HK-2 (cell line): ENCODE measurements around the gene NTN1.
A peak's percentile ranks its signal among the peaks of the same experiment; 100 is the strongest.

Source experiments
- DNase-seq: peaks from one replicate; pipeline ENCODE4 v3.0.0-alpha.2; 2018; ENCODE audit not compliant: unreplicated experiment

Gene NTN1

GRCh38 chr17:9271989-9272388 is 250.7 kb downstream of the NTN1 start:
- DNase-seq: no peak

- DNase-seq: no peak
Measured at GRCh38 chr17:9272501-9273200, 251.3 kb downstream of the NTN1 start.

GRCh38 chr17:9273428-9274391 is 252.4 kb downstream of the NTN1 start:
- DNase-seq: no peak

- DNase-seq: no peak
Measured at GRCh38 chr17:9274973-9275372, 253.7 kb downstream of the NTN1 start.

- no peak for DNase-seq
Measured at GRCh38 chr17:9279893-9280292, 258.6 kb downstream of the NTN1 start.

- DNase-seq: no peak
Measured at GRCh38 chr17:9283909-9284308, 262.6 kb downstream of the NTN1 start.

GRCh38 chr17:9284884-9285283 is 263.6 kb downstream of the NTN1 start:
- no peak for DNase-seq

GRCh38 chr17:9285602-9286427 is 264.5 kb downstream of the NTN1 start:
- no peak for DNase-seq

- DNase-seq: no peak
Measured at GRCh38 chr17:9286434-9286833, 265.1 kb downstream of the NTN1 start.

GRCh38 chr17:9287306-9287705 is 266.0 kb downstream of the NTN1 start:
- no peak for DNase-seq

- no peak for DNase-seq
Measured at GRCh38 chr17:9290226-9290613, 268.9 kb downstream of the NTN1 start.

- DNase-seq: peak; percentile 18
Measured at GRCh38 chr17:9291912-9292560, 270.7 kb downstream of the NTN1 start.

GRCh38 chr17:9292561-9292941 is 271.2 kb downstream of the NTN1 start:
- DNase-seq: no peak
